BE2C (cell line): ENCODE measurements around the gene CRYAA.

ENCODE experiments used
- DNase-seq: peaks from one replicate; pipeline ENCODE4 v3.0.0-alpha.2; 2020
- H3K27me3 ChIP-seq: fragments of 250-450 bp; sonication (Bioruptor Pico); 2 replicates; pipeline ENCODE4 v1.5.1; 2020; ENCODE audit warnings: mild to moderate bottlenecking
- H3K36me3 ChIP-seq: fragments of 250-450 bp; sonication (Bioruptor Pico); 2 replicates; pipeline ENCODE4 v1.5.1; 2020; ENCODE audit warnings: mild to moderate bottlenecking
- H3K4me1 ChIP-seq: fragments of 250-450 bp; sonication (Bioruptor Pico); 2 replicates; pipeline ENCODE4 v1.5.1; 2020
- H3K4me3 ChIP-seq: 2 replicates; pipeline ENCODE4 v1.5.1; 2011; ENCODE audit warnings: low read depth, low read length
- H3K9me3 ChIP-seq: fragments of 250-450 bp; sonication (Bioruptor Pico); 2 replicates; pipeline ENCODE4 v1.5.1; 2020
- CTCF ChIP-seq: IDR thresholded peaks from 2 replicates; pipeline ENCODE4 v1.5.1; 2012; ENCODE audit warnings: mild to moderate bottlenecking, low read depth, low read length

CRYAA gene

DNA sequence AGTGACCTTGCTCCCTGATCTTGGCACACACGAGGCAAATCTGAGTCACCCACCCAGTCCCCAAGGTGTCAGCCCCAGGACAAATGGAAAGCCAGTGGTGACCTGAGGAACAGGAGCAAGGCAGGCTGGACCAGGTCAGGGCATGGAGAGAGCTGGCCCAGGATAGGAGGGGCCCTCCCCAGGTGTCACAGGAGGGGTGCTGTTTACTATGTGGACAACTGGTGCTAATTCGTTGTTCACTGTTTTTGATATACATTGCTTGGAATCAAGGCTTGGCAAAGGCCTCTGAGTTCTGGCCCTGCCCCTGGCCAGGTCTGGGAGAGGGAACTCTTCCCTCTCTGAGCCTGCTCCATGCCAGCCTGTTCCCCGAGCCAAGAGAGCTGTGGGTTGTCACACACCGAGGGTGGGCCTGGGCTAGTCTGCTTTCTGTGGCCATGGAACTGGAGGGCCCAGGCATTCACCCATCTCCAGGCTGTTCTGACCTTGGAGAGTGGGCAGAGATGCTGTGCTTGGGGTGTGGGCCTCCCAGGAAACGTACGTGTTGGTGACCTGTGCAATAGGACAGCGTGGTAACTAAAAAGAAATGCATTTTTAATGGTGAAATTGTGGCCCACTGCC lies 41.8 kb downstream of the CRYAA start:
- Histone ChIP-seq H3K4me3 (no peak overlapping the region), H3K4me1 (no peaks in the 10 kb centered on the region; the same call in 1 of the 2 replicates)

GRCh38 chr21:43211072-43211759 lies 42.4 kb downstream of the CRYAA start:
- Histone ChIP-seq H3K4me1 (no peaks in the 10 kb centered on the region; the same call in 1 of the 2 replicates), H3K9me3 (no peaks in the 10 kb centered on the region), H3K4me3 (no peak overlapping the region), H3K27me3 (no peaks in the 10 kb centered on the region), H3K36me3 (no peaks in the 10 kb centered on the region)
- peak; percentile 57 for DNase-seq
- TF ChIP-seq CTCF = peak; percentile 54

More for the DNA sequence above, 41.8 kb downstream of the CRYAA start:
- H3K27me3 ChIP-seq = no peaks in the 10 kb centered on the region
- H3K36me3 ChIP-seq = no peaks in the 10 kb centered on the region
- DNase-seq = no peak
- no peak for TF ChIP-seq CTCF
- H3K9me3 ChIP-seq = no peaks in the 10 kb centered on the region

DNA sequence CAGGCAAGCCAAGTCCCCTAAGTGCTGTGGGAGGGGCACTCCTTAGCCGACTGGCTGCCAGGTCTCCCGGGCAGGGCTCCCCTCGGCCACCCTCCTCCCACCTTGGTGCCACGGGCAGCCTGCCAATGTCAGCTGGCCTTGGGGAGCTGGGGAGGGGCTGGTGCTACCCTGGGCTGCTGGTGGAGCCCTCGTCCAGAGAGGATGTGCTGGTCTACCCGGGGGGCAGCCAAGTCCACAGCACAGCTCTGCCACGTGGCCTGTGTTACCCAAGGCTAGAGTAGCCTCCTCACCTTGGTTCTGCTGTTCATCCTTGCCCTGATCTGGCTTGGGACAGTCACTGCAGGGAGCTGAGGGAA lies 42.9 kb downstream of the CRYAA start:
- Histone ChIP-seq H3K4me1 (no peaks in the 10 kb centered on the region; the same call in 1 of the 2 replicates), H3K4me3 (no peak overlapping the region), H3K27me3 (no peaks in the 10 kb centered on the region), H3K36me3 (no peaks in the 10 kb centered on the region), H3K9me3 (no peaks in the 10 kb centered on the region)
- TF ChIP-seq CTCF = no peak
- no peak for DNase-seq
